Hippocampal formation (tissue), 2 donors: ENCODE measurements around the gene ZCWPW1.
"Not testable (repeated sequence)": the region's sequence is repeated elsewhere in the genome, so short reads cannot be mapped to it uniquely, and the experiment has no call there.

Experiments used
- DNase-seq, 2 donors: peaks; one replicate each; lab custom pipeline; 2025; lab: John Stamatoyannopoulos, UW

The ZCWPW1 gene

GRCh38 chr7:100456562-100456961 is 28.1 kb upstream of the ZCWPW1 start:
- DNase-seq = no peak

GRCh38 chr7:100455206-100455605 is 26.7 kb upstream of the ZCWPW1 start:
- no peak for DNase-seq

- DNase-seq = not testable (repeated sequence)
These were observed 25.4 kb upstream of the ZCWPW1 start for GRCh38 chr7:100453854-100454253.

DNA sequence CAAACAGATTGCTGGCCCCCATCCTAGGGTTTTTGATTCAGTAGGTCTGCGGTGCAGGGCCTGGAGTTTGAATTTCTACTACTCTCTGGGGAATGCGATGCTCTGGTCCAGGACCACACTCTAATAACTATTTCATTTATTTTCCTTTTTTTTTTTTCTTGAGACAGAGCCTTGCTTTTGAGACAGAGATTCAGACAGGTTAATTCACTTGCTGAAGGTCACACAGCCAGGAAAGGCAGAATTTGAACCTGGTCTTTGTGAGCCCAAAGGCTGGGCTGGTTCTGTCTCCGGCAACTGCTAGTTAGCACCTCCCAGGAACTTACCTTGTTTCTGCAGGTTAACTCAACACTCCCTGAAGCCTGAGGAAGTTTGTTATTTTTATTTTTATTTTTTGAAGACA is 24.0 kb upstream of the ZCWPW1 start:
- no peak for DNase-seq

GRCh38 chr7:100449190-100449795 is 20.8 kb upstream of the ZCWPW1 start:
- no peak for DNase-seq

DNA sequence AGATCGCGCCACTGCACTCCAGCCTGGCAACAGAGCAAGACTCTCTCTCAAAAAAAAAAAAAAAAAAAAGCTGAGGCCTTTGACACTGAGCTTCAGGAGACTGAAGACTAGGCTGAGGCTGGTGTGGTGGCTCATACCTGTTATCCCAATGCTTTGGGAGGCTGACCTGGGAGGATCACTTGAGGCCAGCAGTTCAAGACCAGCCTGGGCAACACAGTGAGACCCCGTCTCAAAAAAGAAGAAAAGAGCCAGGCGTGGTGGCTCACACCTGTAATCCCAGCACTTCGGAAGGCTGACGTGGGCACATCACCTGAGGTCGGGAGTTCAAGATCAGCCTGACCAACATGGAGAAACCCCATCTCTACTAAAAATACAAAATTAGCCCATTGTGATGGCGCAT is 18.9 kb upstream of the ZCWPW1 start:
- not testable (repeated sequence) for DNase-seq

GRCh38 chr7:100446040-100446439 is 17.5 kb upstream of the ZCWPW1 start:
- no peak for DNase-seq

- DNase-seq = no peak
These were observed 16.1 kb upstream of the ZCWPW1 start for GRCh38 chr7:100444311-100445278.

DNA sequence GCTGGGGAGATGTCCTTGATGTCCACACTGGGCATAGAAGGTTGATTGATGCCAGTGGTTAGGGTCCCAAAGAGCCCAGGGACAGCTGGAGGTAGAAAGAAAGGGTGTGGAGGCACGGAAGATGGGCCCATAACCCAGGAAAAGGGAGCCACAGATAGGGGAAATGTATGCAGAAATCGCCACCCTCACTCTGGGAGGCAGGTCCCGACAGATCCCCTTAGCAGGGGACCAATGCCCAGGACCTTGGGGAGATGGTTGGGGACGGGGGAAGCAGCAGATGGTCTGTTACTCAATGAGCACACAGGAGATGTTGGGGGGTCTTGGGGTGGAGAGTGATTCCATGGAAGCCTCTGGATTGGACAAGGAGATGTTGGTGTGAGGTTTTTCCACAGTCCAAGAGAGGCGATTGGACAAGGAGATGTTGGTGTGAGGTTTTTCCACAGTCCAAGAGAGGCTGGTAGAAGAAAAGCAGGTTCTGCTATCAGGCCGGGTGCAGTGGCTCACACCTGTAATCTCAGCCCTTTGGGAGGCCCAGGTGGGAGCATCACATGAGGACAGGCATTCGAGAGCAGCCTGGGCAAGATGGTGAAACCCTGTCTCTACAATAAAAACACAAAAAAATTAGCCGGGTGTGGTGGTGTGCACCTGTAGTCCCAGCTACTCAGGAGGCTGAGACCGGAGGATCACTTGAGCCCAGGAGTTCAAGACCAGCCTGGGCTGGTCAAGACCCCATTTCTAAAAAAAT is 14.8 kb upstream of the ZCWPW1 start:
- DNase-seq = no peak

GRCh38 chr7:100441641-100442535 is 13.4 kb upstream of the ZCWPW1 start:
- no peak for DNase-seq

DNA sequence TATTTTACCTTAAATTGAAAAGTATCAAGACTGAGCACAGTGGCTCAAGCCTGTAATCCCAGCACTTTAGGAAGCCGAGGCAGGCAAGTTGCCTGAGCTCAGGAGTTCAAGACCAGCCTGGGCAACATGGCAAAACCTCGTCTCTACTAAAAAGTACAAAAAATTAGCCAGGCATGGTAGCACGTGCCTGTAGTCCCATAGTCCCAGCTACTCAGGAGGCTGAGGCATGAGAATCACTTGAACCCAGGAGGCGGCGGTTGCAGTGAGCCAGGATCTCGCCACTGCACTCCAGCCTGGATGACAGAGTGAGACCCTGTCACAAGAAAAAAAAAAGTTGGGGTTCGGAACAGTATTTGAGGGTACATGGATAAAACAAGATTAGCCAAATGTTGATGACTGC is 10.7 kb upstream of the ZCWPW1 start:
- not testable (repeated sequence) for DNase-seq

DNA sequence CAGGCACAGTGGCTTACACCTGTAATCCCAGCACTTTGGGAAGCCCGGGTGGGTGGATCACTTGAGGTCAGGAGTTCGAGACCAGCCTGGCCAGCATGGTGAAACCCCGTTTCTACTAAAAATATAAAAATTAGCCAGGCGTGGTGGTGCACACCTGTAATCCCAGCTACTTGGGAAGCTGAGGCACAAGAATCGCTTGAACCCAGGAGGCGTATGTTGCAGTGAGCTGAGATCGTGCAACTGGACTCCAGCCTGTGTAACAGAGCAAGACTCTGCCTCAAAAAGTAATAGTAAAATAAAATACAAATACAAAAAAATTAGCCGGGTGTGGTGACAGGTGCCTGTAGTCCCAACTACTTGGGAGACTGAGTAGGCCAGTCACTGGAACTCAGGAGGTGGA is 10.2 kb upstream of the ZCWPW1 start:
- not testable (repeated sequence) for DNase-seq

DNA sequence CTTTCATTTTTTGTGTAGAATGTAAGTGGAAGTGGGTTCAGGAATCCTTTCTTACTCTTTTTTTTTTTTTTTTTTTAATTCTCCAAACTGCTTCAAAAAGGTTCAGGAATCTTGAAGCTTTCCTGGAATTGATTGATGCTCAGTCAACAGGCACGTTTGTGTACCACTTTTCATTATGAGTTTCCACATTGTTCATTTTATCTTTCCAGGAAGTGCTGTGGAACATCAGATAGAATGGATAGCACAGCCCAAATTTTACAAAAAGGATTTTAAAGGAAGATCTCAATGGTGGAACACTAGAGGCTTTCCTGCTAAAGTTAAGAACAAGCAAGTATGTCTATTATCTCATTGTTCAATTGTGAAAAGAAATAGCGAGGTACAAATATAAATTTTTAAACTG is 9.7 kb upstream of the ZCWPW1 start:
- DNase-seq = no peak

- no peak for DNase-seq
These were observed 8.9 kb upstream of the ZCWPW1 start for GRCh38 chr7:100437150-100438100.

DNA sequence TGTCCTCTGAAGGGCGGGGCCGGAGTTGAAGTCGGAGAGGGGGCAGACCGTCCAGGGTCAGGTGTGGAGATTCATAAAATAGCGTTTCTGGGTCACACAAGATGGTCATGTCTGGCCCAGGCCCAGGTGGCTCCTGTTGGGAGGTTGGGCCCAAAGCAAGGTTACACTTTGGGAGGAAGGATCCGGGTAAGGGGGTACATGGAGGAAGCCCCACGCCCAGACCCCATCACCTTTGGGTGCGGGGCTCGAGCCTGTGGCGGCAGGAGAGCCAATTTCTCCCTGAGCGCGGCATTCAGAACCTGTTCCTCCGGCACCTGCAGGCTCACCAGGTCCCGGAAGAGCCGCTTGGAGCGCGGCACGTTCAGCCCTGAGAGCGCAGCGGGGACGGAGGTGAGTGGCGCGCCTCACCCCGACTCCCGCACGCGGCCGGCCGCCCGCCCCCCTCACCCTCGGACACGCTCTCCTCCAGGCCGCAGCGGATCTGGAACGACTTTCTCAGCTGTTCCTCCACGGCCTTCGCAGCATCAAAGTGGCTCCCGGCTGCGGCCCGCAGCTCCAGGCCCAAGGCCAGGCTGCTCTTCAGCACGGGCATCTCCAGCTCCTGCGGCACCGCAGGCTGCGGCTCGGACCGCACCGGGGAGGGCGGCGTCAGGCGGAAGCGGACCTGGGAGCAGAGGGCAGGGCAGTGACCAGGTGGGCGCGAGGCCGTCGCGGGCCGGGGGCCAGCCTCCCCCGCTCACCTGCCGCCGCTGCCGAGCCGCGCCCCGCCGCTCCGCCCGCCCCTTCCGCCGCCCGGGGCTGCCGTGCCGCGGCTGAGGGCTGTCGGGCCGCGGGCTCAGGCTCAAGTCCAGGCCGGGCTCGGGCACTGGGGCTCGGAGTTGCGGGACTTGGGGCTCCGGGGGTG is 7.2 kb upstream of the ZCWPW1 start:
- no peak for DNase-seq

DNA sequence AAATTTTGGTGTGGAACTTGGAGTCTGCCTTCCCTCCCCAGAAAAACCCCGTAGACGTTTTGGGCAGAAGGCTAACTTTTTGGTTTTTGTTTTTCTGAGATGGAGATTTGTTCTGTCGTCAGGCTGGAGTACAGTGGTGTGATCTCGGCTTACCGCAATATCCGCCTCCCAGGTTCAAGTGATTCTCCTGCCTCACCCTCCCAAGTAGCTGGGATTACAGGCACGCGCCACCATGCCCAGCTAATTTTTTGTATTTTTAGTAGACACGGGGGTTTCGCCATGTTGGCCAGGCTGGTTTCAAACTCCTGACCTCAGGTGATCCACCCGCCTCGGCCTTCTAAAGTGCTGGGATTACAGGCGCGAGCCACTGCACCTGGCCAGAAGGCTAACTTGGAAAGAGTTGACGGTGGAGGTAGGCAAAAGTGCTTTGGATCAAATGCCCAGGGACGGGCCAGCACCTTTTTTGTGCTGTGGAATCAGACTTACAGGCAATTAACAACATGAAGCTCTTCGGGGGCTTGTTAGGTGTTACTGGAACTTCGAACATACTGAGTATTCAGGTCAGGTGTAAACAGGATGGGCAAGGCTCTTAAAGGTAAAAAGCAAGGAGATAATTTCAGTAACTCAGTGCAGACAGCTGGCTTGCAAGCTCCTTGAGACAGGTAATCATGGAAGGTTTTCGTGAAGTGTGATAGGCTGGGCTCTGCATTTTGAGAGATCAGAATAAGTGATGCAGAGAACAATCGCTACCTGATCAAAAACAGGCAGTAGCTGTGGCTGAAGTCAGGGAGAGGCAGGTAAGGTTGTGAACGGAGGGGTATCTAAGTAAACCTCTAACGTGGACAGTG is 6.0 kb upstream of the ZCWPW1 start:
- DNase-seq = no peak

GRCh38 chr7:100433592-100434296 is 5.2 kb upstream of the ZCWPW1 start:
- no peak for DNase-seq

DNA sequence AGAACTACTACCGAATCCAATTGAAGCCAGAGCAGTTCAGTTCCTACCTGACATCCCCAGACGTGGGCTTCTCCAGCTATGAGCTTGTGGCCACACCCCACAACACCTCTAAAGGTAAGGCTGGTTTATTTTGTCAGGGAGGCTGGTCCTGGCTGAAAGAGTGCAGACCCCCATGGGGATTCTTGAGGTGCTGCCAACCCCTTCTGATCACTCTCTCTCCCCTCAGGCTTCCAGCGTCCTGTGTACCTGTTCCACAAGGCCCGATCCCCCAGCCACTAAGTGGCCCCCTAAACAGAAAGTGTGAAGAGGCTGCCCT is 4.7 kb upstream of the ZCWPW1 start:
- DNase-seq = no peak
